Ovary (tissue), 9 donors: Measurements from ENCODE around the gene GRM2. TPM values are rescaled to one million over a fixed set of nuclear protein-coding genes. Genes with fewer than 3 reads are reported as not detected.

Source experiments
- DNase-seq, 5 donors: peaks; one replicate each; pipeline ENCODE4 v3.0.0-alpha.2; 2019 to 2020
- H3K27ac ChIP-seq, 2 donors: fragments of 200-600 bp; one replicate each; pipeline versions ENCODE4 v1.5.1 to v1.8.0; 2019 to 2022
- H3K27me3 ChIP-seq: fragments of 200-600 bp; one replicate; pipeline ENCODE4 v1.8.0; 2022
- H3K36me3 ChIP-seq: fragments of 200-600 bp; sonication (generic); one replicate; pipeline ENCODE4 v1.5.1; 2019
- H3K4me1 ChIP-seq: one replicate; pipeline ENCODE4 v1.8.1; 2013; ENCODE audit warnings: mild to moderate bottlenecking, moderate library complexity; ENCODE audit not compliant: insufficient read depth
- H3K4me3 ChIP-seq: fragments of 200-600 bp; sonication (generic); one replicate; pipeline ENCODE4 v1.5.1; 2017
- H3K9me3 ChIP-seq, 2 donors: fragments of 200-600 bp in 1 of 2; sonication (generic) in 1 of 2; one replicate each; pipeline versions ENCODE4 v1.5.1 to v1.8.1; 2013 to 2019; ENCODE audit warnings: mild to moderate bottlenecking in 1 of 2, moderate library complexity in 1 of 2
- EP300 ChIP-seq: sonication (generic); formaldehyde crosslinking; IDR thresholded peaks from one replicate; pipeline ENCODE4 v1.6.1; 2017; ENCODE audit warnings: antibody characterized with exemption
- POLR2A ChIP-seq: fragments of 450-650 bp; IDR thresholded peaks from one replicate; pipeline ENCODE4 v1.6.1; 2017; ENCODE audit warnings: antibody characterized with exemption, mild to moderate bottlenecking, moderate library complexity
- WGBS, 3 donors: extraction: QIAGEN DNeasy Blood & Tissue Kit in 1 of 3; methylation state at CpG; one replicate each; pipeline versions ENCODE4 v1.1.5 to v1.1.7; 2013 to 2017; 5-methylcytosine and 5-hydroxymethylcytosine counted together
- intact Hi-C, 4 donors: fragments of 100-400 bp; cut with DNase I; formaldehyde crosslinking; loops; one replicate each; pipeline versions ENCODE4 v1.11.0 to v1.15.1; 2022 to 2023
- polyA plus RNA-seq, 2 donors: library from polyadenylated mRNA; stranded (reverse); fragments of 200-250 nt in 1 of 2; fragments of 350-450 nt in 1 of 2; fragmentation: Illumina TruSeq in 1 of 2; extraction: RNeasy Lipid Tissue Mini Kit (QIAGEN cat#74804) in 1 of 2; gene quantifications; one replicate each; pipeline ENCODE4 v1.2.3, GENCODE V29; 2013 to 2014
- total RNA-seq, 7 donors: library from RNA; depleted of rRNA in 2 of 7; stranded (reverse); fragments of >200 nt in 2 of 7; fragmentation: NEBNext Ultra II Directional in 3 of 7; extraction: Animal tissue kit (Norgen Biotek cat#: 25700) in 3 of 7; gene quantifications; one replicate each; pipeline versions ENCODE4 v1.1.0 to v1.2.4, GENCODE V29; 2016 to 2023
- TF ChIP-seq, protein P1 (sequence below), 3 donors: fragments of 450-650 bp in 2 of 3; fragments of 200-600 bp in 1 of 3; IDR thresholded peaks; one replicate each; pipeline versions ENCODE4 v1.5.1 to v1.8.0; 2016 to 2022; ENCODE audit warnings: antibody characterized with exemption in 3 of 3, mild to moderate bottlenecking in 1 of 3
- donor health status: DM: no; HTN: no; CAD: no; lungs with moderate emphysema.
- donor health status: DM: no; HTN: no; CAD: no.
- donor health status: Bipolar disorder and iron deficiency.
- donor health status: DM: yes; HTN: yes; CAD: no.
- donor health status: DM: no; HTN: no; CAD: no.
- donor health status: DM: yes; HTN: yes; CAD: no.

GRM2 gene
- total and polyA plus RNA-seq, 9 donors: 0.10 to 0.47 (median 0.28) TPM; not detected in 3

DNA sequence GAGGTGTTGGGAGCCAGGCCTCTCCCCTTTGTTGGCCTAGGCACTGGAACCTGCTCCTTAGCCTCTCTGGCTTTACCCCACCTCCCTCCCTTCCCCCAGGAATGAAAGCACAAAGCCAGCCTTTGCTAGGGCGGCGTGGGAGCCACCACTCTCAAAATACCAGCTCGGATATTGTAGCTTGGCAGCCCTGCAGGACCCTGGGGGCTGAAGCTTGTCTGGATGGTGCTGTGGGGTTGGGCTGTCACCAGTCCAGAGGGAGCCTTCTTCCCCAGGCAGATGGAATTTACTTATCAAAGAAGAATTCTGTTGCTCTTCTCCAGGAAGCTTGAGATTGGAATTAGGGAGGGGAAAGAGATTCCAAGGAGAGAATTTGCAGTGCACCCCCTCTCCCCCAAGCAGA lies 14.9 kb upstream of the GRM2 start:
- Histone ChIP-seq H3K4me1 (no peaks in the 10 kb centered on the region), H3K36me3 (no peaks in the 10 kb centered on the region), H3K27me3 (no peaks in the 10 kb centered on the region), H3K4me3 (no peak overlapping the region), H3K27ac (no peak overlapping the region), H3K9me3 (no peaks in the 10 kb centered on the region)
- TF ChIP-seq, protein P1, sequence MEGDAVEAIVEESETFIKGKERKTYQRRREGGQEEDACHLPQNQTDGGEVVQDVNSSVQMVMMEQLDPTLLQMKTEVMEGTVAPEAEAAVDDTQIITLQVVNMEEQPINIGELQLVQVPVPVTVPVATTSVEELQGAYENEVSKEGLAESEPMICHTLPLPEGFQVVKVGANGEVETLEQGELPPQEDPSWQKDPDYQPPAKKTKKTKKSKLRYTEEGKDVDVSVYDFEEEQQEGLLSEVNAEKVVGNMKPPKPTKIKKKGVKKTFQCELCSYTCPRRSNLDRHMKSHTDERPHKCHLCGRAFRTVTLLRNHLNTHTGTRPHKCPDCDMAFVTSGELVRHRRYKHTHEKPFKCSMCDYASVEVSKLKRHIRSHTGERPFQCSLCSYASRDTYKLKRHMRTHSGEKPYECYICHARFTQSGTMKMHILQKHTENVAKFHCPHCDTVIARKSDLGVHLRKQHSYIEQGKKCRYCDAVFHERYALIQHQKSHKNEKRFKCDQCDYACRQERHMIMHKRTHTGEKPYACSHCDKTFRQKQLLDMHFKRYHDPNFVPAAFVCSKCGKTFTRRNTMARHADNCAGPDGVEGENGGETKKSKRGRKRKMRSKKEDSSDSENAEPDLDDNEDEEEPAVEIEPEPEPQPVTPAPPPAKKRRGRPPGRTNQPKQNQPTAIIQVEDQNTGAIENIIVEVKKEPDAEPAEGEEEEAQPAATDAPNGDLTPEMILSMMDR (IDR thresholded peaks at IDR 0.05): no peak
- intact Hi-C loops: loop anchor here in 1 of 4 donors (10.0 kb wide), 1 partner anchor 297 kb away; the partner anchor contains the start of gene RBM15B
- 8 to 27% (median 26%) methylated on average over 3 of the region's 3 CpGs for WGBS, 3 donors
- DNase-seq: no peak

DNA sequence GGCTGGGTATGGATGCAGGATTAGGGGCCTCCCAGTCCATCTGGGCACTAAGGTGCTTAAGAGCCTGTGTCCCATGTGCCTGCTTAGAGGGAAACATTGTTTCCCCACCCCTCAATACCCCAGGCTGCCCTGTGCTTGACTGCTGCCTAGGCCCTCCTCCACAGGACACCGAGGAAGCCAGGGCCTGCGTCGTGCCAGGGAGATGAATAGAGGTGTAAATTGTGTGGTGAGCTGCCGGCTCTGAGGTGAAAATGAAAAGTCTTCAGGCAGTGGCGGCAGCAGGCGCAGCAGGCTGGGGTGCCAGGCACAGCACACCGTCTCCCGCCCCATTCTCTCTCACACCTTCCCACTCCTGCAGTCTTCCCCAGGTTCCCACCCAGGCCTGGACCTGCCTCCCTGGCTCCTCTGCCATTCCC lies 13.9 kb upstream of the GRM2 start:
- TF ChIP-seq, protein P1 (IDR thresholded peaks at IDR 0.05): no peak
- TF ChIP-seq EP300: no peak
- TF ChIP-seq POLR2A: no peak
- no peaks in the 10 kb centered on the region for H3K27me3 ChIP-seq
- no peak overlapping the region for H3K4me3 ChIP-seq
- intact Hi-C loops: loop anchor here in 1 of 4 donors (10.0 kb wide), 1 partner anchor 298 kb away; the partner anchor contains the start of gene RBM15B
- no peaks in the 10 kb centered on the region for H3K4me1 ChIP-seq
- WGBS, 3 donors: 84 to 88% (median 87%) methylated on average over 8 of the region's 8 CpGs
- DNase-seq: no peak
- no peak overlapping the region for H3K27ac ChIP-seq
- no peaks in the 10 kb centered on the region for H3K36me3 ChIP-seq
- no peaks in the 10 kb centered on the region for H3K9me3 ChIP-seq

DNA sequence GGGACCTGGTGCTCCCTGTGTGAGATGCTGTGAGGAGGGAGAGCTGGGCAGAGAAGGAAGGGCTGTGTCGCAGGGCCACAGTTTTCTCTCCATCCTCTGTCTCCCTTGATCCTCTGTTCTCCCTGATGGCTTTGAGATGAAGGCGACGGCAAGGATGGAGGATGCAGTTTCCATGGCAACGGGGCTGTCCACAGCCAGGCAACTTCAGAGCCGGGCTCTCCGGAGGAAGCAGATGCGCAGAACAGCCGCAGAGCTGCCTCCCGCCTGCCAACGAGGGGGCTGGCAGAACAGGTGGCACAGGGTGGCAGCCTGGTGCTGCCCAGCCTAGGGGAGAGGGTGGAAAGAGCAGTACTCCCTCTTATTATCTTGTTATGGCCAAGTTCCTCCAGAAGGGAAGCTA lies 9.9 kb upstream of the GRM2 start:
- Histone ChIP-seq H3K4me1 (no peaks in the 10 kb centered on the region), H3K9me3 (no peaks in the 10 kb centered on the region), H3K4me3 (no peak overlapping the region), H3K36me3 (no peaks in the 10 kb centered on the region), H3K27ac (no peak overlapping the region), H3K27me3 (no peaks in the 10 kb centered on the region)
- 86 to 90% (median 87%) methylated on average over 10 of the region's 10 CpGs for WGBS, 3 donors
- TF ChIP-seq EP300: no peak
- TF ChIP-seq, protein P1 (IDR thresholded peaks at IDR 0.05): no peak
- TF ChIP-seq POLR2A: no peak
- no peak for DNase-seq
- intact Hi-C loops: loop anchor here in 1 of 4 donors (10.0 kb wide), 1 partner anchor 302 kb away; the partner anchor contains the start of gene RBM15B

DNA sequence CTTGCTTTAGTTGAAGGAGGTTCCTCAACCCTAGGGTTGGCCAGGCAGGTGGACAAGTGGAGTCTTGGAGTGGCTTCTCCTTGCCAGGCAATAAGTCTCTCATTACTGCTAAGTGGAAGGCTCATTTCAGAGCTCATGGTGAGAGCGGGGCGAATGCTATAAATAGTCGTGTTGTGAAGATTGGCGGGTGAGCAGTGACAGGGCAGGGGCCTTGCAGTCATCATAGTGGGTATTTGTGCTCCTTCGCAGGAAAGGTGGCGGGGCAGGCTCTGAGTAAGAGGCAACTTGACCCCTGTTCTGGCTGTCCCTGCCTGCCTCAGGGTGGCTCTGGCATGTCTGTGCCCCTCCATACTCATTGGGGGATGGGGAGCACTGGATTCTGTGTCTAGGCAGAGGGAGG lies 8.7 kb upstream of the GRM2 start:
- no peaks in the 10 kb centered on the region for H3K36me3 ChIP-seq
- H3K4me1 ChIP-seq: no peaks in the 10 kb centered on the region
- no peak overlapping the region for H3K4me3 ChIP-seq
- intact Hi-C loops: loop anchor here in 1 of 4 donors (10.0 kb wide), 1 partner anchor 303 kb away; the partner anchor contains the start of gene RBM15B
- no peak for DNase-seq
- H3K27me3 ChIP-seq: no peaks in the 10 kb centered on the region
- H3K27ac ChIP-seq: no peak overlapping the region
- 93 to 94% (median 94%) methylated on average over 6 of the region's 6 CpGs for WGBS, 3 donors
- no peak for TF ChIP-seq POLR2A
- TF ChIP-seq, protein P1 (IDR thresholded peaks at IDR 0.05): no peak
- H3K9me3 ChIP-seq: no peaks in the 10 kb centered on the region
